Measurements from ENCODE around the gene ANKFN1.

The ANKFN1 gene

GRCh38 chr17:56497132-56497531, 343.9 kb downstream of the ANKFN1 start:
- Histone ChIP-seq H3K27ac (no peak overlapping the region), H3K4me3 (ENCODE audit: low read depth in 1 of 2, low read length in 1 of 2) (no peak overlapping the region), H3K9me3 (no peaks in the 10 kb centered on the region), H3K4me1 (ENCODE audit: control insufficient read depth in 1 of 2, insufficient read depth in 1 of 2, low read depth in 1 of 2, low read length in 1 of 2) (no peaks in the 10 kb centered on the region), H3K36me3 (no peaks in the 10 kb centered on the region), H3K27me3 (no peaks in the 10 kb centered on the region)
- TF ChIP-seq CTCF (IDR thresholded peaks at IDR 0.05), result no peak

- Histone ChIP-seq H3K9me3 (no peaks in the 10 kb centered on the region), H3K4me3 (ENCODE audit: low read depth in 1 of 2, low read length in 1 of 2) (no peak overlapping the region), H3K4me1 (ENCODE audit: control insufficient read depth in 1 of 2, insufficient read depth in 1 of 2, low read depth in 1 of 2, low read length in 1 of 2) (no peaks in the 10 kb centered on the region), H3K27ac (no peak overlapping the region), H3K27me3 (no peaks in the 10 kb centered on the region), H3K36me3 (no peaks in the 10 kb centered on the region)
- no peak for TF ChIP-seq CTCF (IDR thresholded peaks at IDR 0.05)
Observed at GRCh38 chr17:56499799-56500388, 346.6 kb downstream of the ANKFN1 start.

GRCh38 chr17:56502120-56502654, 348.9 kb downstream of the ANKFN1 start:
- Histone ChIP-seq H3K4me3 (ENCODE audit: low read depth in 1 of 2, low read length in 1 of 2) (no peak overlapping the region), H3K9me3 (no peaks in the 10 kb centered on the region)

GRCh38 chr17:56505154-56505756, 352.0 kb downstream of the ANKFN1 start:
- Histone ChIP-seq H3K4me3 (ENCODE audit: low read depth in 1 of 2, low read length in 1 of 2) (no peak overlapping the region), H3K9me3 (no peaks in the 10 kb centered on the region), H3K36me3 (no peaks in the 10 kb centered on the region), H3K4me1 (ENCODE audit: control insufficient read depth in 1 of 2, insufficient read depth in 1 of 2, low read depth in 1 of 2, low read length in 1 of 2) (no peaks in the 10 kb centered on the region), H3K27me3 (no peaks in the 10 kb centered on the region), H3K27ac (no peak overlapping the region)
- no peak for TF ChIP-seq CTCF (IDR thresholded peaks at IDR 0.05)

More at GRCh38 chr17:56502120-56502654, 348.9 kb downstream of the ANKFN1 start:
- TF ChIP-seq CTCF (IDR thresholded peaks at IDR 0.05), result no peak
- Histone ChIP-seq H3K36me3 (no peaks in the 10 kb centered on the region), H3K27ac (no peak overlapping the region), H3K4me1 (ENCODE audit: control insufficient read depth in 1 of 2, insufficient read depth in 1 of 2, low read depth in 1 of 2, low read length in 1 of 2) (no peaks in the 10 kb centered on the region), H3K27me3 (no peaks in the 10 kb centered on the region)

- H3K4me1 ChIP-seq (ENCODE audit: control insufficient read depth in 1 of 2, insufficient read depth in 1 of 2, low read depth in 1 of 2, low read length in 1 of 2), result no peaks in the 10 kb centered on the region
- no peaks in the 10 kb centered on the region for H3K36me3 ChIP-seq
- no peak overlapping the region for H3K27ac ChIP-seq
- H3K27me3 ChIP-seq, result no peaks in the 10 kb centered on the region
- TF ChIP-seq CTCF (IDR thresholded peaks at IDR 0.05), result no peak
- H3K4me3 ChIP-seq (ENCODE audit: low read depth in 1 of 2, low read length in 1 of 2), result no peak overlapping the region
- H3K9me3 ChIP-seq, result no peaks in the 10 kb centered on the region
Observed at GRCh38 chr17:56506349-56506748, 353.1 kb downstream of the ANKFN1 start.
